Measurements from ENCODE around the gene EEF1AKMT3. TPM values are rescaled to one million over a fixed set of nuclear protein-coding genes. Genes with fewer than 3 reads are reported as not detected.
"Not testable (repeated sequence)": the region's sequence is repeated elsewhere in the genome, so short reads cannot be mapped to it uniquely, and the experiment has no call there.

The EEF1AKMT3 gene
- polyA plus RNA-seq, 1 experiment: 9.1 TPM

GRCh38 chr12:57815177-57816000, 43.0 kb downstream of the EEF1AKMT3 start:
- no peak for TF ChIP-seq CTCF (IDR thresholded peaks at IDR 0.05; ENCODE audit: insufficient read depth, low read depth, low read length)
- POLR2A ChIA-PET: no interaction called here
- CTCF ChIA-PET: interaction anchor here (1.0 to 8.5 kb wide), 4 partner anchors 13 to 90 kb away, joined by 3 to 56 read pairs (median 6); no protein-coding TSS in a partner anchor

GRCh38 chr12:57816001-57816854, 43.8 kb downstream of the EEF1AKMT3 start:
- peaks cover 22% of the 10 kb centered on the region for H3K36me3 ChIP-seq (ENCODE audit: control insufficient read depth, insufficient read depth, low read length)
- ChIA-PET CTCF (interaction anchor here (1.0 to 8.5 kb wide), 5 partner anchors 14 to 89 kb away, joined by 3 to 56 read pairs (median 8); no protein-coding TSS in a partner anchor), POLR2A (no interaction called here)
- no peak overlapping the region for H3K4me3 ChIP-seq (ENCODE audit: low read depth, low read length)
- no peak for TF ChIP-seq CTCF (IDR thresholded peaks at IDR 0.05; ENCODE audit: insufficient read depth, low read depth, low read length)
- DNase-seq (ENCODE audit: low read depth): no peak
- no peaks in the 10 kb centered on the region for H3K27me3 ChIP-seq (ENCODE audit: control insufficient read depth, insufficient read depth, low read length)

More at GRCh38 chr12:57815177-57816000, 43.0 kb downstream of the EEF1AKMT3 start:
- Histone ChIP-seq H3K27me3 (ENCODE audit: control insufficient read depth, insufficient read depth, low read length) (no peaks in the 10 kb centered on the region), H3K36me3 (ENCODE audit: control insufficient read depth, insufficient read depth, low read length) (peaks cover 20% of the 10 kb centered on the region), H3K4me3 (ENCODE audit: low read depth, low read length) (no peak overlapping the region)
- DNase-seq (ENCODE audit: low read depth): no peak

- Histone ChIP-seq H3K36me3 (ENCODE audit: control insufficient read depth, insufficient read depth, low read length) (peaks cover 24% of the 10 kb centered on the region), H3K4me3 (ENCODE audit: low read depth, low read length) (no peak overlapping the region), H3K27me3 (ENCODE audit: control insufficient read depth, insufficient read depth, low read length) (no peaks in the 10 kb centered on the region)
- CTCF ChIA-PET: interaction anchor here (1.6 to 8.5 kb wide), 3 partner anchors 14 to 84 kb away, joined by 3 to 56 read pairs (median 10); no protein-coding TSS in a partner anchor
- no peak for DNase-seq (ENCODE audit: low read depth)
- POLR2A ChIA-PET: no interaction called here
- no peak for TF ChIP-seq CTCF (IDR thresholded peaks at IDR 0.05; ENCODE audit: insufficient read depth, low read depth, low read length)
Observed at GRCh38 chr12:57816855-57817151, 44.4 kb downstream of the EEF1AKMT3 start.

- no peak for DNase-seq (ENCODE audit: low read depth)
- Histone ChIP-seq H3K36me3 (ENCODE audit: control insufficient read depth, insufficient read depth, low read length) (peaks cover 28% of the 10 kb centered on the region), H3K4me3 (ENCODE audit: low read depth, low read length) (no peak overlapping the region), H3K27me3 (ENCODE audit: control insufficient read depth, insufficient read depth, low read length) (no peaks in the 10 kb centered on the region)
- ChIA-PET POLR2A (interaction anchor here (0.7 kb wide), 1 partner anchor 118 kb away, joined by 3 read pairs; no protein-coding TSS in a partner anchor), CTCF (interaction anchor here (0.6 to 8.5 kb wide), 7 partner anchors 10 to 83 kb away, joined by 3 to 56 read pairs (median 3); no protein-coding TSS in a partner anchor)
- TF ChIP-seq CTCF (IDR thresholded peaks at IDR 0.05; ENCODE audit: insufficient read depth, low read depth, low read length): no peak
Observed at GRCh38 chr12:57817261-57817989, 45.0 kb downstream of the EEF1AKMT3 start.

- ChIA-PET CTCF (interaction anchor here (0.9 to 8.5 kb wide), 11 partner anchors 8 to 93 kb away, joined by 3 to 56 read pairs (median 3); no protein-coding TSS in a partner anchor), POLR2A (interaction anchor here (0.7 kb wide), 1 partner anchor 117 kb away, joined by 3 read pairs; no protein-coding TSS in a partner anchor)
- H3K27me3 ChIP-seq (ENCODE audit: control insufficient read depth, insufficient read depth, low read length); DNase-seq (ENCODE audit: low read depth); H3K4me3 ChIP-seq (ENCODE audit: low read depth, low read length): not testable (repeated sequence)
- H3K36me3 ChIP-seq (ENCODE audit: control insufficient read depth, insufficient read depth, low read length): peaks cover 33% of the 10 kb centered on the region
Observed at GRCh38 chr12:57817990-57818331, 45.5 kb downstream of the EEF1AKMT3 start.

- H3K36me3 ChIP-seq (ENCODE audit: control insufficient read depth, insufficient read depth, low read length): peaks cover 52% of the 10 kb centered on the region
- H3K27me3 ChIP-seq (ENCODE audit: control insufficient read depth, insufficient read depth, low read length); POLR2A ChIA-PET; DNase-seq (ENCODE audit: low read depth); H3K4me3 ChIP-seq (ENCODE audit: low read depth, low read length): not testable (repeated sequence)
- CTCF ChIA-PET: interaction anchor here (2.4 kb wide), 1 partner anchor 85 kb away, joined by 10 read pairs; no protein-coding TSS in a partner anchor
Observed at GRCh38 chr12:57820119-57820518, 47.7 kb downstream of the EEF1AKMT3 start.

- DNase-seq (ENCODE audit: low read depth); POLR2A ChIA-PET; H3K4me3 ChIP-seq (ENCODE audit: low read depth, low read length); H3K27me3 ChIP-seq (ENCODE audit: control insufficient read depth, insufficient read depth, low read length): not testable (repeated sequence)
- CTCF ChIA-PET: interaction anchor here (0.8 to 2.4 kb wide), 4 partner anchors 11 to 85 kb away, joined by 3 to 5 read pairs (median 4); no protein-coding TSS in a partner anchor
- H3K36me3 ChIP-seq (ENCODE audit: control insufficient read depth, insufficient read depth, low read length): peaks cover 54% of the 10 kb centered on the region
Observed at GRCh38 chr12:57821015-57821414, 48.6 kb downstream of the EEF1AKMT3 start.
